ENCODE measurements around the gene GDPD5. TPM values are rescaled to one million over a fixed set of nuclear protein-coding genes. Genes with fewer than 3 reads are reported as not detected.
A peak's percentile ranks its signal among the peaks of the same experiment; 100 is the strongest.
"Not testable (repeated sequence)": the region's sequence is repeated elsewhere in the genome, so short reads cannot be mapped to it uniquely, and the experiment has no call there.

Gene GDPD5
- total RNA-seq, 3 donors from 2014 or later, result 5.4 to 10.9 (median 9.8) TPM

DNA sequence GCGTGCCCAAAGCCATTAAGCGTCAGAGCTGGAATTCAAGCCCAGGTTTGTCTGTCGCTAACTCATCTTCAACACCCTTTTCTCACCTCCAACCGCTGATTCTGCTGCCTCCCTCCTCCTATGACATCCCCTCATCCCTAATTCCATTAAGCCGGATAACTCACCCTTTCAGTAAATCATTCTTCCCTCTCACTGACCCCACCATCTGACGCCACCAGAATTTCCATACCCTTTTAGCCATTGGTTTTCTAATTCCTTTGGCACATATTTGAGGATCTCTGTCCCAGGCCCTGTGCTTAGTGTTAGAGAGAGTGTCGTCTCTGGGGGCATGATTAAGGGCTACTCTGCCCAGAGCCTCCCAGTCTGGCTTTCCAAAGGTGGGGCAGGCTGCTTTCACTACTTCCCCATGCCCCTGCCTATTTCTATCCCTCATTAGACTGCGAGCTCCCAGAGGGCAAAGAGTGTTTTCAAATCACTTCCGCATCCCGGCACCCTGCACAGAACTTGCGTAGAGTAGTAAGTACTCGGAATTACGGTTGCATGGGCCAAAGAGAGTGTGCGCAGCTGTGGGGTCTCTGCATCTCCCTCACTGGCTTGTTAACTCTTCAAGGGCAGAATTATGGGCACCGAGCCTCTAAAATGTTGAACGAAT, 96.6 kb downstream of the GDPD5 start:
- ATAC-seq (no peak), DNase-seq (no peak)
- Mint-ChIP-seq H3K4me1 (ENCODE audit: low read depth) (peaks cover 16% of the 10 kb centered on the region), H3K9me3 (no peaks in the 10 kb centered on the region), H3K4me3 (peak overlapping the region; percentile 76), H3K36me3 (ENCODE audit: insufficient read depth) (no peaks in the 10 kb centered on the region), H3K27me3 (ENCODE audit: low read depth) (peaks cover 39% of the 10 kb centered on the region)

DNA sequence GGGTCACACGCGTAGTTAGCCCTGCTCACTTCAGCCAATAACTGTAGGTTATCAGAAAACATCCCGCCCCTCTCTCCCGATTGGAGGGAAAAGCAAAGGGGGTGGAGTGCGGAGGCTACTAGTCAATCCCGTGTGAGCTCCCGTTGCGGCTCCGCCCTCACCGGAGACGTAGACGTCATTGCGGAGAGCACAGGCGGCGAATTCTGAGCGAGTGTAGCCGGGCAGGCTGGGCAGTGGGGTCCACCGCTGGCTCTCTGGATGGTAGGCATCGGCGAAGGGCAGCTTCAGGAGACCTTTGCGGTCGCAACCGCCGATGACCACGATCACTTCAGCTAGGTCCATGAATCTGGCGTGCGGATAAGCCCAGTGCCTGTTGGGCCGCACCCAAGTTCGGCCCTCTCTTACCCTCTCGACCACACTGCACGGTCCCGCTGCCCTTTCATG, 97.4 kb downstream of the GDPD5 start:
- ATAC-seq, result peak; percentile 37 to 74
- Mint-ChIP-seq H3K9me3 (no peaks in the 10 kb centered on the region), H3K4me1 (ENCODE audit: low read depth) (peaks cover 16% of the 10 kb centered on the region), H3K4me3 (peak overlapping the region; percentile 47), H3K36me3 (ENCODE audit: insufficient read depth) (no peaks in the 10 kb centered on the region), H3K27me3 (ENCODE audit: low read depth) (peaks cover 37% of the 10 kb centered on the region)
- peak; percentile 40 for DNase-seq

DNA sequence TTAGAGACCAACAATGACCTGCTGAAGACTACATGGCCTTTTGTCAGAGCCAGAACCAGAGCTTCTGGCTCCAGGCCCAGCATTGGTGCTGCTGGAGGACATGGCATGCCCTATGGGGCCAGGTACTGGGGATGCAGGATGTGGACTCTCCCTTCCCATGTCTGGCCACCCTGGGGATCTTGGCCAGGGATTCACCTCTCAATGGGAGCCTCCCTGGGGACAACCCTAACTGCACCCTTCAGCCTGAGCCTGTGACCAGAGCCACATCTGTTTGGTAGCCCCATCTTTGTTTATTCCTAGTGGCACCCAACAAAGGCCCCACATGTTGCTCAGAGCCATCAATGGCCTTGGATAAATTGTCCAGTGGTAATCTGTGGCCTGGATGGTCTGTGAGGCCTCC, 98.6 kb downstream of the GDPD5 start:
- Mint-ChIP-seq H3K9me3 (no peaks in the 10 kb centered on the region), H3K4me1 (ENCODE audit: low read depth) (peaks cover 16% of the 10 kb centered on the region), H3K4me3 (no peak overlapping the region), H3K27me3 (ENCODE audit: low read depth) (peaks cover 28% of the 10 kb centered on the region), H3K36me3 (ENCODE audit: insufficient read depth) (no peaks in the 10 kb centered on the region)
- no peak for ATAC-seq
- DNase-seq, result no peak

GRCh38 chr11:75426720-75427086, 99.0 kb downstream of the GDPD5 start:
- DNase-seq (no peak), ATAC-seq (no peak)
- Mint-ChIP-seq H3K4me3 (no peak overlapping the region), H3K27me3 (ENCODE audit: low read depth) (peaks cover 23% of the 10 kb centered on the region), H3K4me1 (ENCODE audit: low read depth) (peaks cover 16% of the 10 kb centered on the region), H3K9me3 (no peaks in the 10 kb centered on the region), H3K36me3 (ENCODE audit: insufficient read depth) (no peaks in the 10 kb centered on the region)

- H3K4me3 Mint-ChIP-seq, result no peak overlapping the region
- H3K9me3 Mint-ChIP-seq, result no peaks in the 10 kb centered on the region
- H3K4me1 Mint-ChIP-seq (ENCODE audit: low read depth), result peaks cover 9% of the 10 kb centered on the region
- H3K36me3 Mint-ChIP-seq (ENCODE audit: insufficient read depth), result no peaks in the 10 kb centered on the region
- H3K27me3 Mint-ChIP-seq (ENCODE audit: low read depth), result peaks cover 10% of the 10 kb centered on the region
- ATAC-seq (no peak), DNase-seq (no peak)
Measured at GRCh38 chr11:75425422-75425821, 100.3 kb downstream of the GDPD5 start.

DNA sequence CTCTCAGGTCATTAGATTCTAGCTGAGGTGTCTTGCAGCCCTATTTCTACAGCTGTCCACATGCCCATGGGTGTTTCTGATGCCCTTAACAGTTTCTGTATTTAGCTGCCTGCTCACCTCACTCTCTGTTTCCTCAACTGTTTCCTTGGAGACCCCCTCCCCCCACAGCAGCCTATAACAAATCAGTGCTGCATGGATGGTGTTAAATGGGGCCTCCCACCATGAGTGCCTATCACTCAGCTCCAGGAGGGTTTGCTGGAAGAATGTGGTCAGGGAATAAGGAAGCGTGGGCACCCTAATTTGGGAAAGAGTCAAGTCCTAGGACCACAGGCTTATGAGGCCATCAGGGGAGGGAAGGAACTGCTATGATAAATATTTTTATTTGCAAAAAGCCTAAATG, 101.3 kb downstream of the GDPD5 start:
- no peaks in the 10 kb centered on the region for H3K9me3 Mint-ChIP-seq
- DNase-seq, result no peak

GRCh38 chr11:75423721-75424120, 102.0 kb downstream of the GDPD5 start:
- Mint-ChIP-seq H3K9me3 (no peaks in the 10 kb centered on the region), H3K4me1 (ENCODE audit: low read depth) (peaks cover 1% of the 10 kb centered on the region), H3K27me3 (ENCODE audit: low read depth) (peaks cover 3% of the 10 kb centered on the region), H3K4me3 (no peak overlapping the region), H3K36me3 (ENCODE audit: insufficient read depth) (no peaks in the 10 kb centered on the region)
- DNase-seq (no peak), ATAC-seq (no peak)

More for the DNA sequence above, 101.3 kb downstream of the GDPD5 start:
- Mint-ChIP-seq H3K4me3 (no peak overlapping the region), H3K4me1 (ENCODE audit: low read depth) (peaks cover 8% of the 10 kb centered on the region), H3K27me3 (ENCODE audit: low read depth) (peaks cover 9% of the 10 kb centered on the region), H3K36me3 (ENCODE audit: insufficient read depth) (no peaks in the 10 kb centered on the region)
- no peak for ATAC-seq

DNA sequence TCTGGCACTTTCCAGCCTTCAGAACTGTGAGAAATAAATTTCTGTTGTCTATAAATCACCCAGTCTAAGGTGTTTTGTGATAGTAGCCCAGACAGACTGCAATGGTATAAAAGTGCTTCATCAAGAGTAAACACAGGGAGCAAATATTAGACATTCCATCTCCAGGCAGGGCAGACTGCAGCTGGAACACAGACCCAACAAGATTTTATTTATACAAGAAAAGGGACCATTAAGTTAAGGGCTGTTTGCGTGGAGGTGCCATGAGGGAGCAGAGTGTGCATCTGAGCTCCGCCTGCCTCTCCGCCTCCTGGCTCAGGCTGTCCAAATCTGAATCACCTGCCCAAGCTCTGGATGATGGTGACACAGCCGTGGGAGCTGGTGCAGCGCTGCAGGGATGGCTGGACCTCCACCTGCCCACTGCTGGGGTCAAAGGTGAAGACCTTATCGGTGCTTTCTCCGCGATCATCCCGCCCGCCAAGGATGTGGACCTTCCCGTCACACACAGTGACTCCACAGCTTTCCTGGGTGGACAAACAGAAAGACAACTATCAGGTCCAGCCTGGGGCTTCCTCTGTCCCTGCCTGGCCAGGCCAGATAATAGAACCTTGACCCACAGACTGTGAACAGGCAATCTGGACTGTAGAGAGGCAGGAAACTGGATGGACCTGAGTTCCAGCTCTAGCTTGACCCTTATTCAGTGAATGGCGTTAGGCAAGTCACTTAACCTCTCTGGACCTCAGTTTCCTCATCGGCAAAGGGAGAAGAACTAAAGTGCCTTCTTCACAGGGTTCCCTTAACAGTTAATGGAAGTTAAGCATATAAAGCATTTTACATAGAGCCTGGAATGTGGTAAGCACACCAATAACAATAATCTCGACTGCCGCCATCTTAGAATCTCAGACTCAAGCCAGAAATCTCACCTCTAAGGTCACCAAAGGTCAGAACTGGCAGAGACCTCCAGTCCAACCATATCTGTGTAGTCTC, 103.2 kb downstream of the GDPD5 start:
- no peak for ATAC-seq
- H3K9me3 Mint-ChIP-seq, result no peaks in the 10 kb centered on the region
- H3K4me1 Mint-ChIP-seq (ENCODE audit: low read depth), result no peaks in the 10 kb centered on the region
- H3K27me3 Mint-ChIP-seq (ENCODE audit: low read depth), result no peaks in the 10 kb centered on the region
- no peak overlapping the region for H3K4me3 Mint-ChIP-seq
- no peaks in the 10 kb centered on the region for H3K36me3 Mint-ChIP-seq (ENCODE audit: insufficient read depth)
- DNase-seq, result no peak

GRCh38 chr11:75421902-75422247, 103.9 kb downstream of the GDPD5 start:
- no peaks in the 10 kb centered on the region for H3K9me3 Mint-ChIP-seq
- no peak for DNase-seq
- no peak overlapping the region for H3K4me3 Mint-ChIP-seq
- ATAC-seq, result no peak
- peaks cover 1% of the 10 kb centered on the region for H3K36me3 Mint-ChIP-seq (ENCODE audit: insufficient read depth)
- no peaks in the 10 kb centered on the region for H3K4me1 Mint-ChIP-seq (ENCODE audit: low read depth)
- no peaks in the 10 kb centered on the region for H3K27me3 Mint-ChIP-seq (ENCODE audit: low read depth)

GRCh38 chr11:75421035-75421602, 104.6 kb downstream of the GDPD5 start:
- ATAC-seq (peak in 1 of 2 donors; percentile 27), DNase-seq (no peak)
- no peaks in the 10 kb centered on the region for H3K4me1 Mint-ChIP-seq (ENCODE audit: low read depth)
- peaks cover 3% of the 10 kb centered on the region for H3K36me3 Mint-ChIP-seq (ENCODE audit: insufficient read depth)
- no peaks in the 10 kb centered on the region for H3K27me3 Mint-ChIP-seq (ENCODE audit: low read depth)
- no peaks in the 10 kb centered on the region for H3K9me3 Mint-ChIP-seq
- H3K4me3 Mint-ChIP-seq, result no peak overlapping the region

DNA sequence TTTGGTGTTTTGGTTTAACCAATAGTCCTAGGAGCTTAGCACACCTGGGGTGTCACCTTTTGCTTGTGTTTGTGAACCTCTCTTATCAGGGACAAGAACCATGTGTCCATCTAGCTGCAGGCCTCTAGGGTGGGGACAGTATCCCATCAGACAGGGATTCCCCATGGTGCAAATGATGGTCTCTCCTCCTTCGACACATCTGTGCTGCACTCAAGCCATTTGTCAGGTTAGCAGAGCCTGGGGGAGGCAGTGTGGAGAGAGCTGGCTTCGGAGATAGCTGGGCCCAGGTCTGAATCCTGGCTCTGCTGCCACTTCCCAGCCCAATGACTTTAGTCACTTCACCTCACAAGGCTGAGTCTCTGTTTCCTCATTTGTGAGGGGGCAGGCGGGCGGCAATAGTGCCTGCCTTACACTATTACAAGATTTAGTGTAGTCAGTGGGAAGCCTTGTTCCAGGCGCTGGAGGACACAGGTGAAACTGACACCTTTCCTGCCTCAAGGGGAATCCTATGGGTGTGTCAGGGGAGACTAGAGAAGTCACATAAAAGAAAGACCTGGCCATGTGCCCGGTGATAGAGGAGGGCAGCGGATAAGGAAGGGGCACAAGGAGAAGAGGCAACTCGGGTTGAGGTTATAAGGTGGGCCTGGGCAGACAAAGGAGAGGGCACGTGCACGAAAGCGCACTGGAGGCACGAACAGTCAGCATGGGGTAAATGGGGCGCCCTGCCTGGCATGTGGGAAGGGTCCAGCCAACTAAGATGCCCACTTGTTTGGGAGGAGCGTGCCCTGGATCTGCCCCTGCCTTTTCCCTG, 105.3 kb downstream of the GDPD5 start:
- Mint-ChIP-seq H3K27me3 (ENCODE audit: low read depth) (no peaks in the 10 kb centered on the region), H3K9me3 (no peaks in the 10 kb centered on the region), H3K4me1 (ENCODE audit: low read depth) (no peaks in the 10 kb centered on the region), H3K4me3 (no peak overlapping the region), H3K36me3 (ENCODE audit: insufficient read depth) (peaks cover 3% of the 10 kb centered on the region)
- DNase-seq, result no peak
- ATAC-seq, result no peak

DNA sequence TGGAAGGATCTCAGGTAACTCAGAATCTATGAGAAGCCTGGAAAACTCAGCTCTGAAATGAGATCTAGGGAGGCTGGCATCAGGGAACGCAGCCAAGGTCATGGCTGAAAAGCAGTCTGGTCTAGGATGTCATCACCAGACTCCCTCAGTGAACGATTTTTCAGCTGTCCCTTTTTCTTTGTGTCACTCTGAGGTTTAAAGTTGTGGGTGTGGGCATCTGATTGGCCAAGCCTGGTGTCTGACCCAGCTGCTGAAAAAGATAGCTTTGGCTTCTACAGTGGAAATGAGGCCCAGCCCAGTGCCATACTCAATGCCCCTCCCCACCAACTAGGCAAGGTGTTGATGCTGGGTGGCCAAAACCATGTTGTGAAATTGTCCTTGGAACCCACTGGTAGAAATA, 111.9 kb downstream of the GDPD5 start:
- ATAC-seq (no peak), DNase-seq (no peak)
- Mint-ChIP-seq H3K9me3 (no peaks in the 10 kb centered on the region), H3K27me3 (ENCODE audit: low read depth) (no peaks in the 10 kb centered on the region), H3K4me3 (no peak overlapping the region), H3K4me1 (ENCODE audit: low read depth) (no peaks in the 10 kb centered on the region), H3K36me3 (ENCODE audit: insufficient read depth) (peaks cover 7% of the 10 kb centered on the region)

GRCh38 chr11:75413146-75413545, 112.6 kb downstream of the GDPD5 start:
- not testable (repeated sequence) for DNase-seq; H3K9me3 Mint-ChIP-seq; H3K27me3 Mint-ChIP-seq (ENCODE audit: low read depth); H3K36me3 Mint-ChIP-seq (ENCODE audit: insufficient read depth); ATAC-seq; H3K4me1 Mint-ChIP-seq (ENCODE audit: low read depth); H3K4me3 Mint-ChIP-seq

DNA sequence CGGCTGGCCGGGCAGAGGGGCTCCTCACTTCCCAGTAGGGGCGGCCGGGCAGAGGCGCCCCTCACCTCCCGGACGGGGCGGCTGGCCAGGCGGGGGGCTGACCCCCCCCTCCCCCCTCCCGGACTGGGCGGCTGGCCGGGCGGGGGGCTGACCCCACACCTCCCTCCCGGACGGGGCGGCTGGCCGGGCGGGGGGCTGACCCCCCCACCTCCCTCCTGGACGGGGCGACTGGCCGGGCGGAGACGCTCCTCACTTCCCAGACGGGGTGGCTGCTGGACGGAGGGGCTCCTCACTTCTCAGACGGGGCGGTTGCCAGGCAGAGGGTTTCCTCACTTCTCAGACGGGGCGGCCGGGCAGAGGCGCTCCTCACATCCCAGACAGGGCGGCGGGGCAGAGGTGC, 115.8 kb downstream of the GDPD5 start:
- H3K4me1 Mint-ChIP-seq (ENCODE audit: low read depth); H3K4me3 Mint-ChIP-seq; DNase-seq; H3K27me3 Mint-ChIP-seq (ENCODE audit: low read depth); H3K9me3 Mint-ChIP-seq; ATAC-seq: not testable (repeated sequence)
- peaks cover 17% of the 10 kb centered on the region for H3K36me3 Mint-ChIP-seq (ENCODE audit: insufficient read depth)
